GM12878 (cell line): ENCODE results near the gene EIF4B. TPM values are rescaled to one million over a fixed set of nuclear protein-coding genes. Genes with fewer than 3 reads are reported as not detected.

ENCODE experiments used
- ATAC-seq: fragments of 200-7000 bp; cut with Tn5 transposase; 3 replicates; pipeline ENCODE4 v1.9.1; 2020; ENCODE audit warnings: mild to moderate bottlenecking, moderate library complexity
- BruUV-seq: library from RNA; stranded (reverse); fragments of 400-500 nt; replicated peaks from 2 replicates; lab custom pipeline; 2021; lab: Mats Ljungman, UMichigan
- CTCF ChIA-PET: fragments of 300-600 bp; sonication (Branson Sonifier 250); formaldehyde crosslinking; extraction: SDS; loops from one replicate; lab custom pipeline; 2021; ENCODE audit warnings: inconsistent platforms; lab: Yijun Ruan, JAX
- POLR2A ChIA-PET: fragments of 350-600 bp; formaldehyde crosslinking; extraction: SDS; loops from one replicate; lab custom pipeline; 2021; ENCODE audit warnings: inconsistent platforms; lab: Charles Lee
- RAD21 ChIA-PET: fragments of 300-600 bp; sonication (Branson Sonifier 250); formaldehyde crosslinking; loops from one replicate; lab custom pipeline; 2023; ENCODE audit warnings: antibody characterized with exemption; ENCODE audit not compliant: unreplicated experiment; lab: Charles Lee
- SMC1A ChIA-PET: fragments of 300-600 bp; sonication (Branson Sonifier 250); formaldehyde crosslinking; loops from one replicate; lab custom pipeline; 2023; ENCODE audit not compliant: unreplicated experiment, uncharacterized antibody; lab: Charles Lee
- DNase-seq: peaks from one replicate; pipeline ENCODE4 v3.0.0-alpha.2; 2011; ENCODE audit warnings: low read depth, low spot score
- FAIRE-seq: peaks from 3 replicates; lab custom pipeline; 2011; peaks lifted over from hg19 to GRCh38; lab: Jason Lieb, UNC
- H2AFZ ChIP-seq: 2 replicates; pipeline ENCODE4 v1.6.0; 2011; ENCODE audit warnings: low read depth, low read length, control low read depth; ENCODE audit not compliant: control insufficient read depth
- H3K27ac ChIP-seq: 2 replicates; pipeline ENCODE4 v1.5.1; 2011; ENCODE audit warnings: control low read depth; ENCODE audit not compliant: control insufficient read depth, insufficient read depth
- H3K27me3 ChIP-seq, 2 experiments: replicated peaks in 1 of 2; 2 replicates each; pipeline versions ENCODE4 v1.6.0 to v1.6.1; 2011; ENCODE audit warnings: low read length in 1 of 2; ENCODE audit not compliant: control insufficient read depth in 2 of 2, insufficient read depth in 2 of 2
- H3K36me3 ChIP-seq, 2 experiments: 2 replicates each; pipeline ENCODE4 v1.5.1; 2011; ENCODE audit warnings: low read length in 1 of 2; ENCODE audit not compliant: control insufficient read depth in 2 of 2, insufficient read depth in 2 of 2
- H3K4me1 ChIP-seq: 2 replicates; pipeline ENCODE4 v1.6.1; 2011; ENCODE audit warnings: mild to moderate bottlenecking, low read length, moderate library complexity, mixed read lengths; ENCODE audit not compliant: control insufficient read depth, insufficient read depth
- H3K4me2 ChIP-seq: 2 replicates; pipeline ENCODE4 v1.6.0; 2011; ENCODE audit warnings: control low read depth; ENCODE audit not compliant: control insufficient read depth, insufficient read depth
- H3K4me3 ChIP-seq: fragments of 200-600 bp; sonication (generic); 2 replicates; pipeline ENCODE4 v1.5.1; 2016
- H3K79me2 ChIP-seq: 2 replicates; pipeline ENCODE4 v1.6.0; 2011; ENCODE audit warnings: low read length; ENCODE audit not compliant: control insufficient read depth, insufficient read depth
- H3K9ac ChIP-seq: 2 replicates; pipeline ENCODE4 v1.8.0; 2011; ENCODE audit warnings: low read length, control low read depth, mixed read lengths; ENCODE audit not compliant: control insufficient read depth, insufficient read depth
- H3K9me3 ChIP-seq: replicated peaks from 3 replicates; pipeline ENCODE4 v1.5.1; 2011; ENCODE audit warnings: mild to moderate bottlenecking, low read length; ENCODE audit not compliant: control insufficient read depth, insufficient read depth
- H4K20me1 ChIP-seq: 2 replicates; pipeline ENCODE4 v1.6.0; 2011; ENCODE audit not compliant: control insufficient read depth, insufficient read depth
- POLR2AphosphoS5 ChIP-seq: IDR thresholded peaks from 2 replicates; pipeline ENCODE4 v1.6.1; 2011; ENCODE audit warnings: mild to moderate bottlenecking, low read length, inconsistent platforms
- WGBS: methylation state at CpG from one replicate; pipeline ENCODE4 v1.1.6; 2016; ENCODE audit warnings: low lambda C conversion rate; ENCODE audit not compliant: insufficient replicate concordance, insufficient coverage; ENCODE audit errors: missing lambda C conversion rate; 5-methylcytosine and 5-hydroxymethylcytosine counted together
- in situ Hi-C: fragments of 300-500 bp; cut with MboI; formaldehyde crosslinking; loops from 9 replicates; pipeline ENCODE4 v1.14.3; 2018; ENCODE audit warnings: mixed read lengths
- intact Hi-C: fragments of 100-400 bp; cut with micrococcal nuclease; formaldehyde crosslinking; loops from one replicate; pipeline ENCODE4 v1.14.2; 2022; ENCODE audit not compliant: unreplicated experiment
- polyA plus RNA-seq, 11 experiments: library from polyadenylated mRNA; depleted of rRNA in 4 of 11; unstranded in 6 of 11; stranded (reverse) in 5 of 11; fragments of >200 nt; fragmentation: Nextera tagmentation in 4 of 11; fragmentation: Illumina TruSeq in 1 of 11; extraction: Ambion mirVana in 4 of 11; extraction: Trizol in 1 of 11; gene quantifications; 1 replicate in 1 of 11; 2 replicates in 10 of 11; pipeline versions ENCODE4 v1.2.1 to v1.2.3, GENCODE V29; 2011 to 2016; ENCODE audit warnings: inconsistent platforms in 2 of 11, missing spikeins in 2 of 11, low read depth in 1 of 11
- total RNA-seq, 4 experiments: library from RNA; depleted of rRNA in 3 of 4; stranded (reverse); fragments of >200 nt in 3 of 4; fragmentation: Illumina TruSeq in 1 of 4; extraction: Trizol in 1 of 4; gene quantifications; 2 replicates each; pipeline versions ENCODE4 v1.2.1 to v1.2.3, GENCODE V29; 2013 to 2021
- TF ChIP-seq, protein P1 (sequence below): IDR thresholded peaks from 2 replicates; pipeline ENCODE4 v1.6.1; 2012; ENCODE audit warnings: mild to moderate bottlenecking, low read depth, low read length

EIF4B gene
- total and polyA plus RNA-seq, 10 of the 15 experiments (the other 5 are each of a cell fraction or from before 2014, with no cell fraction given), result 123 to 752 (median 431) TPM

- Histone ChIP-seq H3K9ac (no peak overlapping the region), H3K79me2 (no peaks in the 10 kb centered on the region), H3K27me3 (no peaks in the 10 kb centered on the region), H3K27ac (no peak overlapping the region), H3K36me3 (no peaks in the 10 kb centered on the region), H3K4me3 (no peak overlapping the region), H2AFZ (no peak overlapping the region), H3K9me3 (no peaks in the 10 kb centered on the region), H3K4me2 (no peak overlapping the region), H3K4me1 (peaks cover 19% of the 10 kb centered on the region), H4K20me1 (no peaks in the 10 kb centered on the region; the same call in 1 of the 2 replicates)
- BruUV-seq, result no TSS peak
- intact Hi-C loops, result no loop called here
- SMC1A ChIA-PET, result interaction anchor here (0.9 to 1.1 kb wide), 2 partner anchors 54 to 219 kb away, joined by 3 read pairs; no protein-coding TSS in a partner anchor
- RAD21 ChIA-PET, result interaction anchor here (1.0 to 1.5 kb wide), 3 partner anchors 36 to 168 kb away, joined by 3 to 4 read pairs (median 4); partner anchors contain the start of gene IGFBP6
- in situ Hi-C loops, result no loop called here
- FAIRE-seq, result no peak
- POLR2A ChIA-PET, result interaction anchor here (0.6 kb wide), 1 partner anchor 17 kb away, joined by 3 read pairs; no protein-coding TSS in a partner anchor
- CTCF ChIA-PET, result interaction anchor here (0.6 to 2.1 kb wide), 8 partner anchors 12 to 98 kb away, joined by 3 to 12 read pairs (median 6); partner anchors contain the start of genes EIF4B and SPRYD3
- WGBS, result 77% methylated on average over 6 of the region's 6 CpGs
- no peak for ATAC-seq
- DNase-seq, result no peak
- no peak for TF ChIP-seq POLR2AphosphoS5
- TF ChIP-seq, protein P1, sequence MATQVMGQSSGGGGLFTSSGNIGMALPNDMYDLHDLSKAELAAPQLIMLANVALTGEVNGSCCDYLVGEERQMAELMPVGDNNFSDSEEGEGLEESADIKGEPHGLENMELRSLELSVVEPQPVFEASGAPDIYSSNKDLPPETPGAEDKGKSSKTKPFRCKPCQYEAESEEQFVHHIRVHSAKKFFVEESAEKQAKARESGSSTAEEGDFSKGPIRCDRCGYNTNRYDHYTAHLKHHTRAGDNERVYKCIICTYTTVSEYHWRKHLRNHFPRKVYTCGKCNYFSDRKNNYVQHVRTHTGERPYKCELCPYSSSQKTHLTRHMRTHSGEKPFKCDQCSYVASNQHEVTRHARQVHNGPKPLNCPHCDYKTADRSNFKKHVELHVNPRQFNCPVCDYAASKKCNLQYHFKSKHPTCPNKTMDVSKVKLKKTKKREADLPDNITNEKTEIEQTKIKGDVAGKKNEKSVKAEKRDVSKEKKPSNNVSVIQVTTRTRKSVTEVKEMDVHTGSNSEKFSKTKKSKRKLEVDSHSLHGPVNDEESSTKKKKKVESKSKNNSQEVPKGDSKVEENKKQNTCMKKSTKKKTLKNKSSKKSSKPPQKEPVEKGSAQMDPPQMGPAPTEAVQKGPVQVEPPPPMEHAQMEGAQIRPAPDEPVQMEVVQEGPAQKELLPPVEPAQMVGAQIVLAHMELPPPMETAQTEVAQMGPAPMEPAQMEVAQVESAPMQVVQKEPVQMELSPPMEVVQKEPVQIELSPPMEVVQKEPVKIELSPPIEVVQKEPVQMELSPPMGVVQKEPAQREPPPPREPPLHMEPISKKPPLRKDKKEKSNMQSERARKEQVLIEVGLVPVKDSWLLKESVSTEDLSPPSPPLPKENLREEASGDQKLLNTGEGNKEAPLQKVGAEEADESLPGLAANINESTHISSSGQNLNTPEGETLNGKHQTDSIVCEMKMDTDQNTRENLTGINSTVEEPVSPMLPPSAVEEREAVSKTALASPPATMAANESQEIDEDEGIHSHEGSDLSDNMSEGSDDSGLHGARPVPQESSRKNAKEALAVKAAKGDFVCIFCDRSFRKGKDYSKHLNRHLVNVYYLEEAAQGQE, result peak; percentile 52; the same call in 1 of the 2 replicates
These were observed 42.6 kb downstream of the EIF4B start for GRCh38 chr12:53048780-53049401.
